AG08396 (cell line): ENCODE results near the gene WNT2.
"Not testable (repeated sequence)": the region's sequence is repeated elsewhere in the genome, so short reads cannot be mapped to it uniquely, and the experiment has no call there.

Experiments used
- DNase-seq: peaks from one replicate; pipeline ENCODE4 v3.0.0; 2012; ENCODE audit warnings: low spot score, mixed read lengths

Gene WNT2

DNA sequence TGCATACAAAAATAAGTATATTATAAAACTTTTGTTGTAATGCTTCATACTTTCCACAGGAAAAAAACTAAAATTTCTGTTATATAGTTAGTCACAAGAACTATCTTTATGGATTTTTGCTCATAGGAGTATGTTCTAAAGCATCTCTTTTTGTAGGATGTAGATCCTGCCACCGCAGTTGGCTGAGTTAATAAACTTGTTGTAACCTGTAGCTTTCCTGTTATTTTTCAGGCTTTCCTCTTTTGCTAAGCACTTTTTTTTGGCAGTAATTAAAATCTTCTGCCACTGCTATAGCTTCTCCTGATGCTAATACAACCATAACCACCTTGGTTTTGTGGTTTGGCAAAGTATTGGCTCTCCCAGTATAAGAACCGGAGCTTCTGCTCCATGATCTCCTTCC, 60.3 kb downstream of the WNT2 start:
- no peak for DNase-seq

GRCh38 chr7:117259615-117260014, 63.2 kb downstream of the WNT2 start:
- DNase-seq: no peak

GRCh38 chr7:117251687-117252086, 71.2 kb downstream of the WNT2 start:
- peak; percentile 35 for DNase-seq

GRCh38 chr7:117250801-117251200, 72.1 kb downstream of the WNT2 start:
- DNase-seq: peak; percentile 6

- DNase-seq: no peak
Observed at GRCh38 chr7:117250245-117250644, 72.6 kb downstream of the WNT2 start.

DNA sequence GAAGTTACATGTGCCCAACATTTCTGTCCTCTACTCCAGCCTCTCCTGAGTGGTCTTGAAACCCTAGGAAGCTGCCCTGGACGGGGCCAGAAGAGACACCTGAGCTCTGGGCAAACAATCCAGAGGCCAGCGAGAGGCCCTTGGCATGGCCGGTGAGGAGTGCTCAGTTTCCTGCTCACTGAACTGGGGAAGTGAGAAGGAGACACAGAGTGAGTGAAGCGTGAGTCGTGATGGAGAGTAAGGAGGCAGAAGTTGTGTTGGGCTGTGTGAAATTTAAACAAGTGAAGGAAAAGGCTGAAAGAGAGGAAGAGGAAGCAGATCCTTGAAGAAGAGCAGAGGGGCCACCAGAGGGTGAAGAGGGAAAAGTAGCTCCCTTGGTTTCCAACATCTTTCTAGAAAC, 73.2 kb downstream of the WNT2 start:
- DNase-seq: no peak

- peak; percentile 42 for DNase-seq
Observed at GRCh38 chr7:117248829-117249228, 74.0 kb downstream of the WNT2 start.

- DNase-seq: peak; percentile 17
Observed at GRCh38 chr7:117247809-117248208, 75.0 kb downstream of the WNT2 start.

DNA sequence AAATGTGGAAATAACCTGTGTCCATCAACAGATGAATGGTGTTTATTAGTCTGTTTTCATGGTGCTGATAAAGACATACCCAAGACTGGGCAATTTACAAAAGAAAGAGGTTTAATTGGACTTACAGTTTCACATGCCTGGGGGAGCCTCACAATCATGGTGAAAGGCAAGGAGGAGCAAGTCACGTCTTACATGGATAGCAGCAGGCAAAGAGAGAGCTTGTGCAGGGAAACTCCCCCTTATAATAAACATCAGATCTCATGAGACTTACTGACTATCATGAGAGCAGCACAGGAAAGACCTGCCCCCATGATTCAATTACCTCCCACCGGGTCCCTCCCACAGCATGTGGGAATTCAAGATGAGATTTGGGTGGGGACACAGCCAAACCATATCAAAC, 77.2 kb downstream of the WNT2 start:
- not testable (repeated sequence) for DNase-seq

- no peak for DNase-seq
Observed at GRCh38 chr7:117243390-117243789, 79.5 kb downstream of the WNT2 start.

GRCh38 chr7:117241088-117241487, 81.8 kb downstream of the WNT2 start:
- no peak for DNase-seq

DNA sequence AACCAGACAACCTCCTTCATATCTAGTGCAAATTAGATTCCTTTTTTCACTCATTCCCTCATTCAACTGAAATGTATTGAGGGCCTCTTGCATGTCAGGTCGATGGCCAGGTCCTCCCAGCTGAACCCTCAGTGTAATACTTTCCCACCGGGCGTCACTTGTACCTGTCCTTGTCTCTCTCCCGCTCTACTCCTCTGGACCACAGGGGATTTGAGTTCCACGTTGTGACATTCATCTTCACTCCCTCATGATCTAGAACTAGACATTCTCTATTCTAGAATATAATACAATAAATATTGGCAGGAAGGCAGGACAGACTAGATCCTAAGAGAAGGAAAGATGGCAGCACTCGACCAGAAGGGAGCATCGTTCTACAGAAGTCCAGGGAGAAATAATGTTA, 83.9 kb downstream of the WNT2 start:
- DNase-seq: no peak

DNA sequence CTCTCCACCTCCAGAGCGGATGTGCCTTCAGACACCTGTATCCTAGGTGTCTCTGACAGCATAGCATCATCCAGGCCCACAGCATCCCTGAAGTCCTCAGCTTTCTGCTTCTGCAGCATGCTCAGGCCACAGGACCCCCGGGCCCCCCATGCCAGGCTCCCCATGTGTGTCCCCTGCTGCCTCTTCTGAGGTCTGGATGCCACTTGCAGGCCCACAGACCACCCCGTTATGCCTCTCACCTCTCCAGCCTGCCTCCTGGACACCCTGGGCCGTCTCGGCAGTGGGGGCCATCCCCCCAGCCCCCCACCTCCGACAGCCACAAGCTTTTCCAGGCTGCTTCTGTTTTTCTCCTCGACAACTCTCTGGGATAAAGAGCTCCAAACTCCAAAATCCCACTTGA, 84.4 kb downstream of the WNT2 start:
- no peak for DNase-seq

DNA sequence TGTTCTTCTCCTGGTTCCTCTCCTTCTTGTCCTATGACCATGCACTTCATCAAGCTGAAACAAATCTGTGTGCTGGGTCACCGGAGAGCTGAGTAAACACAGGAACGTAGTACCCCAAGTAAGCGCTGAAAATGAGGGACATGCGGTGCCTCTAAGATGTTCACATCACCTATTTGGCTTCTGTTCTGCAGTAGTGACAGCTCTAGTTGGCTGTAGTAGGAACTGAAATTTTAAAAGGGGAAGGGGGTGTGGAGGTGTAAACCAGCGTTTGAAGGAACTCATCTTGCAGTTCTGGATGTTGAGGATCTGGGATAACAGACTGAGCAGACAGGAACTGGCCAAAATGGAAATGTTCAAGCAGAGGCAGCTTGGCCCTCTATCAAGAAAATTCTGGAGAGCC, 85.2 kb downstream of the WNT2 start:
- DNase-seq: no peak

- no peak for DNase-seq
Observed at GRCh38 chr7:117231047-117231359, 91.9 kb downstream of the WNT2 start.

DNA sequence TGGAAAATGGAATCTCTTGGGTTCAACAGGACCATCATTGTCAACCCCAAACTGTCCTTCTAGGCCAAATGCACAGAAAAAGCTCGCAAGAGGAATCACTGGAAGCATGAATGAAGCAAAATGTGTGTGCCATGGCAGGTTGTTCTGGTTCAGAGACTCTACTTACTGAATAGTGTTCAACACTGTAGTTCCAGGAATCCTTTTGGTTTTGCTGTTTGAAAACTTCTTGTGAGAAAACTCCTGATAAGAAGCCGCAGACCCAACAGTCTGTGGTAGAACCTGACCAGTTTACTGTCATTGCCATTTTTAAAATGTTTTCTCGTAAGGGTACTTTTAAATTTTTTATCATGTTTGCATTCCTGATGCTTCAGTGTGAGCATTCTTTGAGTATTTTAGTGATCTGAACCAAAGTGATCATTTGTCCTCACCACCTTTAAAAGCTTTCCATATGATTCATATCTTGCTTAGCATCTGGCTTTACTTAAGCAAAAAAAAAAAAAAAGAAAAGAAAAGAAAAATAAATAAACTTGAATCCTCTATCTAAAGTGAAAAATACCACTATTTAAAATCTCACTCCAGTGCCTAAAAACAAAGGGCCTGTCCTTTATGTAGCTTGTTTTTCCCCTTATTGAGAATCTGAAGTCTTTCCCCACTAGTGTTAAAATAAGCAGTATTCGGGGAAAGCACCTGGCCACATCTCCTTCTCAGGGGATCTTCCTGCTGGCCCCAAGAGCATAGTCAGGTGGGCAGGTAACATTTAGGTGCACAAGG, 92.4 kb downstream of the WNT2 start:
- DNase-seq: peak; percentile 56

- DNase-seq: peak; percentile 22
Observed at GRCh38 chr7:117229350-117229749, 93.5 kb downstream of the WNT2 start.

GRCh38 chr7:117227091-117227490, 95.8 kb downstream of the WNT2 start:
- no peak for DNase-seq

- no peak for DNase-seq
Observed at GRCh38 chr7:117225536-117225935, 97.3 kb downstream of the WNT2 start.
